Esophagus squamous epithelium (tissue), 5 donors: ENCODE measurements around the gene P3H2. TPM values are rescaled to one million over a fixed set of nuclear protein-coding genes. Genes with fewer than 3 reads are reported as not detected.
"Not testable (repeated sequence)": the region's sequence is repeated elsewhere in the genome, so short reads cannot be mapped to it uniquely, and the experiment has no call there.

Source experiments
- DNase-seq: peaks from one replicate; lab custom pipeline; 2025; lab: John Stamatoyannopoulos, UW
- H3K27ac ChIP-seq, 4 donors: fragments of 200-600 bp; sonication (generic); one replicate each; pipeline ENCODE4 v1.5.1; 2016 to 2019; ENCODE audit warnings: mild to moderate bottlenecking in 1 of 4
- H3K27me3 ChIP-seq, 4 donors: fragments of 200-600 bp; sonication (generic); 1 replicate in 3 of 4; 2 replicates in 1 of 4; pipeline versions ENCODE4 v1.5.1 to v1.6.0; 2017 to 2021; ENCODE audit warnings: antibody characterized with exemption in 1 of 4
- H3K36me3 ChIP-seq, 3 donors: fragments of 200-600 bp; sonication (generic); one replicate each; pipeline ENCODE4 v1.5.1; 2016 to 2019
- H3K4me1 ChIP-seq, 3 donors: fragments of 200-600 bp; sonication (generic); one replicate each; pipeline ENCODE4 v1.5.1; 2017 to 2019
- H3K4me3 ChIP-seq, 4 donors: fragments of 200-600 bp; sonication (generic); 1 replicate in 3 of 4; 2 replicates in 1 of 4; pipeline ENCODE4 v1.5.1; 2016 to 2019; ENCODE audit warnings: mild to moderate bottlenecking in 2 of 4, moderate library complexity in 1 of 4
- H3K9me3 ChIP-seq, 3 donors: fragments of 200-600 bp; sonication (generic); one replicate each; pipeline ENCODE4 v1.5.1; 2016 to 2019
- CTCF ChIP-seq, 6 experiments: fragments of 450-650 bp in 4 of 6; fragments of 200-600 bp in 2 of 6; sonication (generic) in 2 of 6; IDR thresholded peaks; one replicate each; pipeline ENCODE4 v1.5.1; 2016 to 2019; ENCODE audit warnings: antibody characterized with exemption in 6 of 6, mild to moderate bottlenecking in 4 of 6, moderate library complexity in 4 of 6
- POLR2A ChIP-seq, 4 donors: fragments of 450-650 bp; IDR thresholded peaks; one replicate each; pipeline ENCODE4 v1.6.1; 2017; ENCODE audit warnings: antibody characterized with exemption in 4 of 4, mild to moderate bottlenecking in 4 of 4, moderate library complexity in 3 of 4
- WGBS, 2 donors: methylation state at CpG; one replicate each; pipeline ENCODE4 v1.1.5; 2018; 5-methylcytosine and 5-hydroxymethylcytosine counted together
- intact Hi-C: fragments of 100-400 bp; cut with DNase I; formaldehyde crosslinking; loops from one replicate; pipeline ENCODE4 v1.15.0; 2022
- total RNA-seq, 4 donors: library from RNA; depleted of rRNA; stranded (reverse); fragments of >200 nt; gene quantifications; one replicate each; pipeline ENCODE4 v1.1.0, GENCODE V29; 2016
- donor health status: DM: yes; HTN: yes; CAD: no.

P3H2 gene
- total RNA-seq, 4 donors from 2014 or later = 16.5 to 41.2 (median 34.0) TPM

- Histone ChIP-seq H3K4me1 (peaks cover 0 to 8% (median 0%) of the 10 kb centered on the region in 3 donors), H3K4me3 (no peak overlapping the region), H3K27me3 (no peaks in the 10 kb centered on the region), H3K9me3 (no peaks in the 10 kb centered on the region), H3K27ac (no peak overlapping the region), H3K36me3 (no peaks in the 10 kb centered on the region)
- TF ChIP-seq CTCF (IDR thresholded peaks at IDR 0.05) (no peak), POLR2A (IDR thresholded peaks at IDR 0.05) (no peak)
- 81 to 90% methylated on average over 3 of the region's 3 CpGs for WGBS, 2 donors
- intact Hi-C loops = no loop called here
- DNase-seq = no peak
Observed at GRCh38 chr3:190150681-190151080, 30.0 kb upstream of the P3H2 start.

GRCh38 chr3:190149830-190150619 lies 29.3 kb upstream of the P3H2 start:
- WGBS, 2 donors = 88 to 89% methylated on average over 6 of the region's 6 CpGs
- H3K9me3 ChIP-seq, intact Hi-C loops, H3K27ac ChIP-seq, H3K4me3 ChIP-seq, H3K27me3 ChIP-seq, DNase-seq, H3K4me1 ChIP-seq, H3K36me3 ChIP-seq: not testable (repeated sequence)

GRCh38 chr3:190144793-190145192 lies 24.1 kb upstream of the P3H2 start:
- H3K9me3 ChIP-seq, intact Hi-C loops, H3K27me3 ChIP-seq, H3K27ac ChIP-seq, H3K4me3 ChIP-seq, H3K36me3 ChIP-seq, DNase-seq, H3K4me1 ChIP-seq: not testable (repeated sequence)
- whole genome bisulfite sequencing, 2 donors = 73 to 81% methylated on average over 7 of the region's 7 CpGs

GRCh38 chr3:190142041-190142440 lies 21.3 kb upstream of the P3H2 start:
- DNase-seq = no peak
- Histone ChIP-seq H3K4me1 (no peaks in the 10 kb centered on the region), H3K9me3 (no peaks in the 10 kb centered on the region), H3K4me3 (no peak overlapping the region), H3K27ac (no peak overlapping the region), H3K27me3 (no peaks in the 10 kb centered on the region), H3K36me3 (no peaks in the 10 kb centered on the region)
- intact Hi-C loops = no loop called here
- TF ChIP-seq POLR2A (IDR thresholded peaks at IDR 0.05) = no peak
- TF ChIP-seq CTCF (IDR thresholded peaks at IDR 0.05) = no peak
- 92 to 94% methylated on average over 3 of the region's 3 CpGs for WGBS, 2 donors

- no peak for DNase-seq
- Histone ChIP-seq H3K27me3 (no peaks in the 10 kb centered on the region), H3K4me1 (no peaks in the 10 kb centered on the region), H3K9me3 (no peaks in the 10 kb centered on the region), H3K36me3 (no peaks in the 10 kb centered on the region), H3K4me3 (no peak overlapping the region), H3K27ac (no peak overlapping the region)
- intact Hi-C loops = no loop called here
- no peak for TF ChIP-seq CTCF (IDR thresholded peaks at IDR 0.05)
- TF ChIP-seq POLR2A (IDR thresholded peaks at IDR 0.05) = no peak
- 46 to 51% methylated on average over 5 of the region's 5 CpGs for WGBS, 2 donors
Observed at GRCh38 chr3:190139365-190139764, 18.7 kb upstream of the P3H2 start.

GRCh38 chr3:190132371-190132770 lies 11.7 kb upstream of the P3H2 start:
- no peaks in the 10 kb centered on the region for H3K9me3 ChIP-seq

More at GRCh38 chr3:190132371-190132770, 11.7 kb upstream of the P3H2 start:
- no peaks in the 10 kb centered on the region for H3K27me3 ChIP-seq
- intact Hi-C loops = no loop called here
- TF ChIP-seq POLR2A (IDR thresholded peaks at IDR 0.05) (no peak), CTCF (IDR thresholded peaks at IDR 0.05) (no peak)
- no peaks in the 10 kb centered on the region for H3K36me3 ChIP-seq
- no peak overlapping the region for H3K27ac ChIP-seq
- no peak for DNase-seq
- H3K4me3 ChIP-seq = no peak overlapping the region
- peaks cover 0 to 12% (median 0%) of the 10 kb centered on the region in 3 donors for H3K4me1 ChIP-seq
